ENCODE data around the gene GPC2. TPM values are rescaled to one million over a fixed set of nuclear protein-coding genes. Genes with fewer than 3 reads are reported as not detected.

Gene GPC2
- total RNA-seq, 1 experiment from 2014 or later = 45.2 TPM

DNA sequence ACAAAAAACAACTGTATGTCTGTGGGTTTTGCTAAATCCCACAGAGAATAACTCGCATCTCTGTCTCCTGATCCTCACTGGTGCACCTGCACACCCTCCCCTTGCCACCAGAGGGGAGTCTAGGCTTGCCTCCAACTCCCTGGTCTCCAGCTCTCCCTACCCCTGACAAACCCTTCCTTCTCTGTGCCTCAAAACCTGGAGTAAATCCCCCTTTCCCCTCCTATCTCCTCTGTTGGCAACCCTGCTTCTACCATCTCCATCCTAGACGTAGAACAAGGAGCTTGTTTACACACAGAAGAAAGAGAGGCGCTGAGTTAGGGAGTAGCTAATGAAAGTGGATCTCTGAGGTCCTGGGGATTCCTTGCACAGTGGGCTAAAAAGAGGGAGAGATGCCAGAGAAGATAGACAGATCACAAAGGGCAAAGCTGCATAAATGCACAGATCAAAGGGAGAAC lies 44.5 kb downstream of the GPC2 start:
- no peak overlapping the region for H4K8ac ChIP-seq (replicated peaks; ENCODE audit: insufficient read length, low read depth, low read length)
- H3K27me3 ChIP-seq (ENCODE audit: insufficient read depth, low read length) = no peaks in the 10 kb centered on the region; the same call in 1 of the 2 replicates
- TF ChIP-seq, protein P1, sequence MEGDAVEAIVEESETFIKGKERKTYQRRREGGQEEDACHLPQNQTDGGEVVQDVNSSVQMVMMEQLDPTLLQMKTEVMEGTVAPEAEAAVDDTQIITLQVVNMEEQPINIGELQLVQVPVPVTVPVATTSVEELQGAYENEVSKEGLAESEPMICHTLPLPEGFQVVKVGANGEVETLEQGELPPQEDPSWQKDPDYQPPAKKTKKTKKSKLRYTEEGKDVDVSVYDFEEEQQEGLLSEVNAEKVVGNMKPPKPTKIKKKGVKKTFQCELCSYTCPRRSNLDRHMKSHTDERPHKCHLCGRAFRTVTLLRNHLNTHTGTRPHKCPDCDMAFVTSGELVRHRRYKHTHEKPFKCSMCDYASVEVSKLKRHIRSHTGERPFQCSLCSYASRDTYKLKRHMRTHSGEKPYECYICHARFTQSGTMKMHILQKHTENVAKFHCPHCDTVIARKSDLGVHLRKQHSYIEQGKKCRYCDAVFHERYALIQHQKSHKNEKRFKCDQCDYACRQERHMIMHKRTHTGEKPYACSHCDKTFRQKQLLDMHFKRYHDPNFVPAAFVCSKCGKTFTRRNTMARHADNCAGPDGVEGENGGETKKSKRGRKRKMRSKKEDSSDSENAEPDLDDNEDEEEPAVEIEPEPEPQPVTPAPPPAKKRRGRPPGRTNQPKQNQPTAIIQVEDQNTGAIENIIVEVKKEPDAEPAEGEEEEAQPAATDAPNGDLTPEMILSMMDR (conservative IDR thresholded peaks at IDR 0.05) = peak; percentile 93
- no peak overlapping the region for H3K4me3 Mint-ChIP-seq
- no CpG with 5 or more reads among the region's 3 CpGs for WGBS (ENCODE audit: extremely low coverage, insufficient read length, low lambda C conversion rate)
- H3K23me2 ChIP-seq (ENCODE audit: insufficient read length, low read depth, low read length, poor library complexity, severe bottlenecking) = peaks cover 4% of the 10 kb centered on the region
- no peak overlapping the region; a peak in 1 of 7 replicates for H3K27ac Mint-ChIP-seq
- H3K27me3 Mint-ChIP-seq (ENCODE audit: low read depth) = peaks cover 35% of the 10 kb centered on the region
- H3K79me2 ChIP-seq (ENCODE audit: insufficient read depth, low read length) = no peaks in the 10 kb centered on the region
- H2BK5ac ChIP-seq (ENCODE audit: insufficient read length, low read length) = no peak overlapping the region
- no peaks in the 10 kb centered on the region for H4K20me1 ChIP-seq (ENCODE audit: control insufficient read depth, insufficient read depth, insufficient read length)
- H3K14ac ChIP-seq (ENCODE audit: insufficient read depth, low read length) = no peak overlapping the region
- H3K9me3 Mint-ChIP-seq = no peaks in the 10 kb centered on the region
- H3K4me1 ChIP-seq (ENCODE audit: insufficient read depth, low read length) = peaks cover 4% of the 10 kb centered on the region; the same call in 1 of the 2 replicates
- no peak overlapping the region for H3K18ac ChIP-seq (ENCODE audit: insufficient read length, low read depth, low read length)
- H2BK12ac ChIP-seq (ENCODE audit: insufficient read length, low read depth, low read length) = no peak overlapping the region
- no peak overlapping the region for H3T11ph ChIP-seq (ENCODE audit: low read length)
- H3K4ac ChIP-seq (ENCODE audit: low read depth, low read length) = no peak overlapping the region
- H2AFZ ChIP-seq (ENCODE audit: low read length) = peak overlapping the region; percentile 65
- no peak overlapping the region for H2BK15ac ChIP-seq (ENCODE audit: low read depth, low read length)
- no peak overlapping the region for H2BK120ac ChIP-seq (ENCODE audit: low read depth, low read length, poor library complexity, severe bottlenecking)
- no peaks in the 10 kb centered on the region for H3K9me3 ChIP-seq (ENCODE audit: control insufficient read depth, low read depth, low read length)
- H3K56ac ChIP-seq (ENCODE audit: insufficient read length, low read depth, low read length) = no peak overlapping the region
- H3K4me2 ChIP-seq (ENCODE audit: insufficient read depth, insufficient read length, low read length) = no peak overlapping the region
- H3K4me1 Mint-ChIP-seq = peaks cover 7 to 10% of the 10 kb centered on the region in 2 experiments
- H3K23ac ChIP-seq (ENCODE audit: insufficient read length, low read depth, low read length) = no peak overlapping the region
- no peak overlapping the region for H4K91ac ChIP-seq (ENCODE audit: insufficient read length, low read depth, low read length)
- H2AK5ac ChIP-seq (ENCODE audit: insufficient read length, low read length) = no peak overlapping the region
- no peak overlapping the region for H3K27ac ChIP-seq (ENCODE audit: insufficient read length, low read depth, low read length)
- H4K5ac ChIP-seq (ENCODE audit: insufficient read length, low read depth, low read length) = no peak overlapping the region
- no peak overlapping the region for H3K9ac ChIP-seq (ENCODE audit: extremely low read depth, insufficient read length, low read length)
- no peaks in the 10 kb centered on the region for H3K79me1 ChIP-seq (ENCODE audit: insufficient read depth, low read depth, low read length, poor library complexity, severe bottlenecking)
- peak; percentile 79 for DNase-seq
- no peak overlapping the region for H2BK20ac ChIP-seq (ENCODE audit: low read depth, low read length, poor library complexity, severe bottlenecking)
- H3K36me3 Mint-ChIP-seq (ENCODE audit: insufficient read depth in 1 of 3, low read depth in 3 of 3) = no peaks in the 10 kb centered on the region

Measured in H9 (cell line).